Neural cell (in vitro differentiated cells): ENCODE data around the gene PDE3B.

ENCODE experiments used
- EP300 ChIP-seq: fragments of 450-650 bp; conservative IDR thresholded peaks from 2 replicates; pipeline ENCODE4 v1.6.1; 2014; ENCODE audit warnings: antibody characterized with exemption, mild to moderate bottlenecking, moderate library complexity; ENCODE audit not compliant: poor library complexity, severe bottlenecking
- EZH2 ChIP-seq: fragments of 200-600, 300-800 bp; shearing (Covaris generic), sonication (generic); IDR thresholded peaks from 2 replicates; pipeline ENCODE4 v1.6.1; 2014; ENCODE audit warnings: antibody characterized with exemption, low read length, borderline replicate concordance, mild to moderate bottlenecking; ENCODE audit not compliant: insufficient read depth, poor library complexity, severe bottlenecking
- MXI1 ChIP-seq: fragments of 450-650 bp; conservative IDR thresholded peaks from 2 replicates; pipeline ENCODE4 v1.6.1; 2014; ENCODE audit warnings: antibody characterized with exemption, mild to moderate bottlenecking; ENCODE audit not compliant: poor library complexity, severe bottlenecking
- POLR2AphosphoS5 ChIP-seq: IDR thresholded peaks from 2 replicates; pipeline ENCODE4 v1.6.1; 2012
- RAD21 ChIP-seq: fragments of 450-650 bp; conservative IDR thresholded peaks from 2 replicates; pipeline ENCODE4 v1.6.1; 2014; ENCODE audit warnings: antibody characterized with exemption, mild to moderate bottlenecking, moderate library complexity
- SMC3 ChIP-seq: fragments of 450-650 bp; conservative IDR thresholded peaks from 2 replicates; pipeline ENCODE4 v1.6.1; 2014; ENCODE audit warnings: antibody characterized with exemption, mild to moderate bottlenecking, moderate library complexity; ENCODE audit not compliant: poor library complexity
- TAF1 ChIP-seq: IDR thresholded peaks from 2 replicates; pipeline ENCODE4 v1.6.1; 2012; ENCODE audit warnings: low read depth
- TF ChIP-seq, protein P1 (sequence below): fragments of 450-650 bp; IDR thresholded peaks from 2 replicates; pipeline ENCODE4 v1.5.1; 2014; ENCODE audit warnings: antibody characterized with exemption, mild to moderate bottlenecking, moderate library complexity; ENCODE audit not compliant: poor library complexity, severe bottlenecking
- TF ChIP-seq, protein P2 (sequence below): IDR thresholded peaks from 2 replicates; pipeline ENCODE4 v1.6.1; 2012; ENCODE audit warnings: borderline replicate concordance

DNA sequence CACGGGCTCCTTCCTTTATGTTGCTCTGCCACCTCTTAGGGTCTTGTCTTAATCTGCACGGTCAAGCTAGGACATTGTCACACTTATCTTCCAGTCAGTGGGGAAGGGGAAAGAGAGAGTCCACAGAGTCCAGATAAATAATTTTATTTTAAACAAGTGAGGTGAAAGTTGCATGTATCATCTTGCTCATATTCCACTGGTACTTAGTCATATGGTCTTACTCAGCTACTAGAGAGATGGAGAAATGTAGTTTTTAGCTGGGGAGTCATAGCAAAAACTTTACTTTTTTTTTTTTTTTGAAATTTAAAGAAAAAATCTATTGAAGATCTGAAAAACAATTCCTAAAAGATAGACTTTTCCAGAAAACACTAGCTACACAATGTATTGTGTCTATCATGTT is 29.0 kb downstream of the PDE3B start:
- TF ChIP-seq, protein P1, sequence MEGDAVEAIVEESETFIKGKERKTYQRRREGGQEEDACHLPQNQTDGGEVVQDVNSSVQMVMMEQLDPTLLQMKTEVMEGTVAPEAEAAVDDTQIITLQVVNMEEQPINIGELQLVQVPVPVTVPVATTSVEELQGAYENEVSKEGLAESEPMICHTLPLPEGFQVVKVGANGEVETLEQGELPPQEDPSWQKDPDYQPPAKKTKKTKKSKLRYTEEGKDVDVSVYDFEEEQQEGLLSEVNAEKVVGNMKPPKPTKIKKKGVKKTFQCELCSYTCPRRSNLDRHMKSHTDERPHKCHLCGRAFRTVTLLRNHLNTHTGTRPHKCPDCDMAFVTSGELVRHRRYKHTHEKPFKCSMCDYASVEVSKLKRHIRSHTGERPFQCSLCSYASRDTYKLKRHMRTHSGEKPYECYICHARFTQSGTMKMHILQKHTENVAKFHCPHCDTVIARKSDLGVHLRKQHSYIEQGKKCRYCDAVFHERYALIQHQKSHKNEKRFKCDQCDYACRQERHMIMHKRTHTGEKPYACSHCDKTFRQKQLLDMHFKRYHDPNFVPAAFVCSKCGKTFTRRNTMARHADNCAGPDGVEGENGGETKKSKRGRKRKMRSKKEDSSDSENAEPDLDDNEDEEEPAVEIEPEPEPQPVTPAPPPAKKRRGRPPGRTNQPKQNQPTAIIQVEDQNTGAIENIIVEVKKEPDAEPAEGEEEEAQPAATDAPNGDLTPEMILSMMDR: no peak
- TF ChIP-seq MXI1: no peak
- TF ChIP-seq TAF1: no peak
- no peak for TF ChIP-seq POLR2AphosphoS5
- no peak for TF ChIP-seq EP300
- TF ChIP-seq EZH2: no peak
- TF ChIP-seq, protein P2, sequence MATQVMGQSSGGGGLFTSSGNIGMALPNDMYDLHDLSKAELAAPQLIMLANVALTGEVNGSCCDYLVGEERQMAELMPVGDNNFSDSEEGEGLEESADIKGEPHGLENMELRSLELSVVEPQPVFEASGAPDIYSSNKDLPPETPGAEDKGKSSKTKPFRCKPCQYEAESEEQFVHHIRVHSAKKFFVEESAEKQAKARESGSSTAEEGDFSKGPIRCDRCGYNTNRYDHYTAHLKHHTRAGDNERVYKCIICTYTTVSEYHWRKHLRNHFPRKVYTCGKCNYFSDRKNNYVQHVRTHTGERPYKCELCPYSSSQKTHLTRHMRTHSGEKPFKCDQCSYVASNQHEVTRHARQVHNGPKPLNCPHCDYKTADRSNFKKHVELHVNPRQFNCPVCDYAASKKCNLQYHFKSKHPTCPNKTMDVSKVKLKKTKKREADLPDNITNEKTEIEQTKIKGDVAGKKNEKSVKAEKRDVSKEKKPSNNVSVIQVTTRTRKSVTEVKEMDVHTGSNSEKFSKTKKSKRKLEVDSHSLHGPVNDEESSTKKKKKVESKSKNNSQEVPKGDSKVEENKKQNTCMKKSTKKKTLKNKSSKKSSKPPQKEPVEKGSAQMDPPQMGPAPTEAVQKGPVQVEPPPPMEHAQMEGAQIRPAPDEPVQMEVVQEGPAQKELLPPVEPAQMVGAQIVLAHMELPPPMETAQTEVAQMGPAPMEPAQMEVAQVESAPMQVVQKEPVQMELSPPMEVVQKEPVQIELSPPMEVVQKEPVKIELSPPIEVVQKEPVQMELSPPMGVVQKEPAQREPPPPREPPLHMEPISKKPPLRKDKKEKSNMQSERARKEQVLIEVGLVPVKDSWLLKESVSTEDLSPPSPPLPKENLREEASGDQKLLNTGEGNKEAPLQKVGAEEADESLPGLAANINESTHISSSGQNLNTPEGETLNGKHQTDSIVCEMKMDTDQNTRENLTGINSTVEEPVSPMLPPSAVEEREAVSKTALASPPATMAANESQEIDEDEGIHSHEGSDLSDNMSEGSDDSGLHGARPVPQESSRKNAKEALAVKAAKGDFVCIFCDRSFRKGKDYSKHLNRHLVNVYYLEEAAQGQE: no peak
- TF ChIP-seq SMC3: no peak
- TF ChIP-seq RAD21: no peak
